ENCODE measurements around the gene FMN1. TPM values are rescaled to one million over a fixed set of nuclear protein-coding genes. Genes with fewer than 3 reads are reported as not detected.

The FMN1 gene
- total and polyA plus RNA-seq, 10 of the 15 experiments (the other 5 are each of a cell fraction or from before 2014, with no cell fraction given) = 0.05 to 0.16 (median 0.08) TPM; not detected in 4

GRCh38 chr15:32905481-32905880 lies 289.0 kb downstream of the FMN1 start (continued):
- TF ChIP-seq RELB (IDR thresholded peaks at IDR 0.05; ENCODE audit: low read depth) (no peak), ZNF217 (IDR thresholded peaks at IDR 0.05) (no peak), BCL11A (IDR thresholded peaks at IDR 0.05; ENCODE audit: low read depth, low read length) (no peak), MEF2A (IDR thresholded peaks at IDR 0.05; ENCODE audit: insufficient read depth, low read depth, low read length) (no peak)

- DNase-seq (ENCODE audit: low read depth, low spot score) (no peak), FAIRE-seq (no peak), ATAC-seq (no peak)
- ChIA-PET SMC1A (ENCODE audit: uncharacterized antibody, unreplicated experiment) (interaction anchor here (0.7 to 1.2 kb wide), 2 partner anchors 32 to 42 kb away, joined by 3 read pairs; no protein-coding TSS in a partner anchor), RAD21 (ENCODE audit: unreplicated experiment) (no interaction called here), CTCF (interaction anchor here (1.1 kb wide), 1 partner anchor 60 kb away, joined by 5 read pairs; no protein-coding TSS in a partner anchor), POLR2A (no interaction called here)
- no peaks in the 10 kb centered on the region for H3K9me3 ChIP-seq (replicated peaks; ENCODE audit: control insufficient read depth, insufficient read depth, low read length)
- intact Hi-C loops (cut with micrococcal nuclease; ENCODE audit: unreplicated experiment) = no loop called here
- in situ Hi-C loops (cut with MboI) = no loop called here
- no TSS peak for BruUV-seq (replicated peaks)
- H3K4me2 ChIP-seq (ENCODE audit: control insufficient read depth, insufficient read depth) = no peak overlapping the region
- peaks cover 22% of the 10 kb centered on the region for H3K4me1 ChIP-seq (ENCODE audit: control insufficient read depth, insufficient read depth, low read length)
- H4K20me1 ChIP-seq (ENCODE audit: control insufficient read depth, insufficient read depth) = no peaks in the 10 kb centered on the region
- no peaks in the 10 kb centered on the region for H3K36me3 ChIP-seq (ENCODE audit: control insufficient read depth in 2 of 2, insufficient read depth in 2 of 2, low read length in 1 of 2)
- H3K9ac ChIP-seq (ENCODE audit: control insufficient read depth, insufficient read depth, low read length) = no peak overlapping the region
- H3K27me3 ChIP-seq (replicated peaks in 1 of 2; ENCODE audit: control insufficient read depth in 2 of 2, insufficient read depth in 2 of 2, low read length in 1 of 2) = no peaks in the 10 kb centered on the region
- TF ChIP-seq KAT2A (conservative IDR thresholded peaks at IDR 0.05; ENCODE audit: control insufficient read depth, low read depth, low read length) (no peak), TCF7 (IDR thresholded peaks at IDR 0.05; ENCODE audit: borderline replicate concordance) (no peak), POU2F2 (IDR thresholded peaks at IDR 0.05; ENCODE audit: borderline replicate concordance, low read depth, low read length) (no peak), EP300 (IDR thresholded peaks at IDR 0.05; ENCODE audit: borderline replicate concordance in 1 of 2, control insufficient read depth in 1 of 2, low read depth in 2 of 2, low read length in 2 of 2) (no peak), MAX (IDR thresholded peaks at IDR 0.05; ENCODE audit: low read depth, low read length) (no peak), SIN3A (IDR thresholded peaks at IDR 0.05; ENCODE audit: low read depth, low read length) (no peak), TCF3 (IDR thresholded peaks at IDR 0.05; ENCODE audit: borderline replicate concordance, insufficient read depth, low read depth, low read length) (no peak), NR2F1 (conservative IDR thresholded peaks at IDR 0.05) (no peak), MYB (IDR thresholded peaks at IDR 0.05; ENCODE audit: borderline replicate concordance, low read depth, low read length) (no peak)
- H3K4me3 ChIP-seq = no peak overlapping the region
- no peaks in the 10 kb centered on the region for H3K79me2 ChIP-seq (ENCODE audit: control insufficient read depth, insufficient read depth, low read length)
- H2AFZ ChIP-seq (ENCODE audit: control insufficient read depth, low read depth, low read length) = no peak overlapping the region
- H3K27ac ChIP-seq (ENCODE audit: control insufficient read depth, insufficient read depth) = no peak overlapping the region
- WGBS (ENCODE audit: insufficient coverage, insufficient replicate concordance, low lambda C conversion rate, missing lambda C conversion rate) = 71% methylated on average over 2 of the region's 2 CpGs
Measured at GRCh38 chr15:32904448-32904847, 290.1 kb downstream of the FMN1 start.

Measured in GM12878 (cell line).